GM19025 (cell line): ENCODE results near the gene TMEM176A.
"Not testable (repeated sequence)": the region's sequence is repeated elsewhere in the genome, so short reads cannot be mapped to it uniquely, and the experiment has no call there.

Experiments used
- ATAC-seq: cut with Tn5 transposase; IDR thresholded peaks from one replicate; pipeline ENCODE4 v1.9.1; 2021; ENCODE audit warnings: mild to moderate bottlenecking, low read depth, moderate library complexity; ENCODE audit not compliant: unreplicated experiment

The TMEM176A gene

DNA sequence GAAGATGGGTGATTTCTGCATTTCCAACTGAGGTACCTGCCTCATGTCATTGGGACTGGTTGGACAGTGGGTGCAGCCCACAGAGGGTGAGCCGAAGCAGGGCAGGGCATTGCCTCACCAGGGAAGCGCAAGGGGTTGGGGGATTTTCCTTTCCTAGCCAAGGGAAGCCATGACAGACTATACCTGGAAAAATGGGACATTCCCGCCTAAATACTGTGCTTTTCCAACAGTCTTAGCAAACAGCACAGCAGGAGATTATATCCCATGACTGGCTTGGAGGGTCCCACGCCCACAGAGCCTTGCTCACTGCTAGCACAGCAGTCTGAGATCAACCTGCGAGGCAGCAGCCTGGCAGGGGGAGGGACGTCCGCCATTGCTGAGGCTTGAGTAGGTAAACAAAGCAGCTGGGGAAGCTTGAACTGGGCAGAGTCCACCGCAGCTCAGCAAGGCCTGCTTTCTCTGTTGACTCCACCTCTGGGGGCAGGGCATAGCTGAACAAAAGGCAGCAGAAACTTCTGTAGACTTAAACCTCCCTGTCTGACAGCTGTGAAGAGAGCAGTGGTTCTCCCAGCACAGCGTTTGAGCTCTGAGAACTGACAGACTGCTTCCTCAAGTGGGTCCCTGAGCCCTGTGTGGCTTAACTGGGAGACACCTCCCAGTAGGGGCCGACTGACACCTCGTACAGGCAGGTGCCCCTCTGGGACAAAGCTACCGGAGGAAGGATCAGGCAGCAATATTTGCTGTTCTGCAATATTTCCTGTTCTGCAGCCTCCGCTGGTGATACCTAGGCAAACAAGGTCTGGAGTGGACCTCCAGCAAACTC, 7.3 kb downstream of the TMEM176A start:
- ATAC-seq = not testable (repeated sequence)

DNA sequence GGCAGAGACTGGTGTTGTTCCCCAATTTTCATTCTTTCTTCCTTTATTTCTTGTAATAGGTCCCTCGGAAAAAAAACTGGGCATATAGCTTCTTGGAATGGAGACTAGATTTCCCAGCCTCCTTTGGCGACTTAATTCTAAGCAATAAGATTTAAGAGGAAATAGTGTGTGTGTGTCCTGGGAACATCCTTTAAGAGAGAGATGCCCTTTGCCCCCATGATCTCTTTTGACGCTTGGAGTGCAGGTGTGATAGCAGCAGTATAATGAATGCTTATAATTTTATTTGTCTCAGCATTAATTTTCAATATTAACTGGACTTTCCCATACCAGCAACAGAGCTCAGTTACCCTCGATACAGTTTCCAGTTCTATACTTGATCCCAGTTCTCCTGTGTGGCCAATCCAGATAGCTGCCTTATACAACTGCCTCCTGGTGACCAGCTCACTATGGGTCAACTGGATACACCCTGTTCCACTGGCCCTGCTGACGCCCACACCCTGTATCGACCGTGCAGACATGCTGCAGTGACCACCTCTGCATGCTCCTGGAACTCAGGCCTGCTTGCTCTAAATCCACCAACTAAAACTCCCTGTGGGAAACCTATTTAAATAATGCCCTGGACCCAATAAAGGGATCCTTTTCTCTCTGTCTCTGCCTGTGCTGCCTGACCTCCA, 13.9 kb downstream of the TMEM176A start:
- no peak for ATAC-seq

DNA sequence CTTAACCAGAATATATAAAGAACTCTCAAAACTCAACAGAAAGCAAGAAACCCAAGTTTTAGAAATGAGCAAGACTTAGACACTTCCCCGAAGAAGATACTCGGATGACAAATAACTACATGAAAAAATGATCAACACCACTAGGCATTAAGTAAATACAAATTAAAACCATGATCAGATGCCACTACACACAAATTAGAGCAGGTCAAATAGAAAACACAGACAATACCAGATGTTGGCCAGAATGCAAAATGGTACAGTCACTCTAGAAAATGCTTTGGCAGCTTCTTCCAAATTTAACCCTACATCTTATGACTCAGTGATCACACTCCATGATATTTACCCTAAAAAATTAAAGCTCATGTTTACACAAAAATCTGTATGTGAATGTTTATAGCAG, 18.4 kb downstream of the TMEM176A start:
- no peak for ATAC-seq

DNA sequence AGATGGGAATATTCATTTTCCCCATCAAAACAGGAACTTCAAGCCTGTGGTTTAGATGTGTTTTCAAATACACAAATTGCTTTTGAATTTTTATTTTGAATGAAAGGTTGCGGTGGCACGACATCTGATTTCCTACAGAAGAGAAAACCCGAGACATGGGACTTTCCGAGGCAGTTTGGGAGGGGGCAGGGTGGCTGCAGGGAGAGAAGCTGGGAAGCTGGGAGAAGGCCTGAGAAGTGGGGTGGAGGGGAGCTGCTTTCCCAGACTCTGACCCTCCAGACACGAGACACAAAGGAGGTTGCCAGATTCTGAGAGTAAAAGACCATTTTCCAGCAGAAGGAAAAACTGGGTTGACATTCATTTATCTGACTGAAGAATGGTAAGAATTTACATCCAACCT, 19.6 kb downstream of the TMEM176A start:
- ATAC-seq = peak; percentile 11

DNA sequence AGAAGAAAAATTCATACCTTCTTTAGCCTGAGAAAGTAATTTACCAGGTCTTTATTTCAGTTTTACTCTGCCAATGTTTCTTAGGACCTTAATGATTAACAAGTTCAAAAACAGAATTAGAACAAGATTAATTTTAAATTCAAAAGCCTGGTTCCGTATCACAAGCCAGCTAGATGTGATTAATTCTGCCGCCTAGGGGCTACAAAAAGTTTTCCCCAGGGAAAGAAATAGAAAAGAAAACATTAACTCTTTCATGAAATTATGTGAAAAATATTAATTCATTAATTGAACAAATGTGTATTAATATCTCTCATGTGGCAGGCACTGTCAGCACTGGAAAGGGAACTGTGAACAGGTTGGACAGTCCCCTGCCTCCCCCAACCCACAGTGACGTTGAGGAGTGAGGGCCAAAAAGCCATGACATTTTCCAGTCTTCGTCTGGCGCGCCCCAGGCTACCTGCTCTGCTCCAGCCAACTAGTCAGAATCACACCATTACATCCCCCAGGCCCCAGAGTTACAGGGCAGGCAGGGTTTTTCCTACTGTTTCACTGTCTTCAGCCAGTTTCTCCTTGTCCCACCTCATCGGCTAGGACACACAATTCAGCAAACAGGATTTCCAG, 20.1 kb downstream of the TMEM176A start:
- peak; percentile 55 for ATAC-seq

DNA sequence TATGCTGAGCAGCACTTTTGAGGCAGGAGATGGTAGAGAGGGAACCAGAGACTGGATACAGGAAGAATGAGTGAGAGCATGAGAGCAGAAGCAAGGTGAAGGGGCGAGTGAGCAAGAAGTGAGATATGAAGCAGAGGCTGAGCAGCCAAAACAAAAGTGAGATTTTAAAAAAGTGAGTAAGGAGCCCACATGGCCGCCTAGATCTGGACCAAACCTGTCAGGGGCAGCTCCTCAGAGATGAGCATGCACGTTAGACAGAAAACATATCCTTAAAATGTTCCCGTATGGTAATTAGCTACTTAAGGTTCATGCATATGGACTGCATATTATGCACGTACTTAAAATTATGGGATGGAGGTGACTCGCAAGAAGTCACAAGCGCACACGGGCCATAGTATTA, 22.5 kb downstream of the TMEM176A start:
- no peak for ATAC-seq

DNA sequence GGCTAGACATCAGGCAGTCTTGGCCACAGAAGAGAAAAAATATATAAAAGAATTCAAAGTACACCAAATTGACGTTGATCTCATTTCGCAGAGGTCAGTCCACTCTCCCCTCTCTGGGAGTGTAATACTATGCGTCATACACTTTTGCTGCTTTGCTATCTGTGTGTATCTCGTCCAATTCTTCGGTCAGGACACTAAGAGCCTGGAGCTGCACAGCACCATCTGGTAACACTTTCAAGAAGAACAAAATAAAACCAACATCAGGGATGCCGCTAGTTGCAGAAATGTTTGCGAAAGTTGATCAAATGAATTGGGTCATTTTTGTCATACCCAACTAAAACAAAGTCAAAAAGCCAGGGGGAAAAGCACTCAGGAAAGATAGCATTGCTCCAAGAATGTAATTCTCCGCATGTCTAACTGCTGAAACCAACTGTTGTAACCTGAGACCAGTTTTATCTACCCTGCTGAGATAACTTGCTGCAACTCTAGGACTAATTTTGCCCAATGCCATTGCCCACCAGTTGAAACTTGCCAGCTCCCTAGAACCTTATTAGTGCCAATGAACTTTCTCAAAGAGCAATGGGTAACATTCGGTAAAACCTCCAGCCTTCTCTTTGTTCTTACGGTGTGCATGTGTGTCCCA, 23.0 kb downstream of the TMEM176A start:
- ATAC-seq = no peak

DNA sequence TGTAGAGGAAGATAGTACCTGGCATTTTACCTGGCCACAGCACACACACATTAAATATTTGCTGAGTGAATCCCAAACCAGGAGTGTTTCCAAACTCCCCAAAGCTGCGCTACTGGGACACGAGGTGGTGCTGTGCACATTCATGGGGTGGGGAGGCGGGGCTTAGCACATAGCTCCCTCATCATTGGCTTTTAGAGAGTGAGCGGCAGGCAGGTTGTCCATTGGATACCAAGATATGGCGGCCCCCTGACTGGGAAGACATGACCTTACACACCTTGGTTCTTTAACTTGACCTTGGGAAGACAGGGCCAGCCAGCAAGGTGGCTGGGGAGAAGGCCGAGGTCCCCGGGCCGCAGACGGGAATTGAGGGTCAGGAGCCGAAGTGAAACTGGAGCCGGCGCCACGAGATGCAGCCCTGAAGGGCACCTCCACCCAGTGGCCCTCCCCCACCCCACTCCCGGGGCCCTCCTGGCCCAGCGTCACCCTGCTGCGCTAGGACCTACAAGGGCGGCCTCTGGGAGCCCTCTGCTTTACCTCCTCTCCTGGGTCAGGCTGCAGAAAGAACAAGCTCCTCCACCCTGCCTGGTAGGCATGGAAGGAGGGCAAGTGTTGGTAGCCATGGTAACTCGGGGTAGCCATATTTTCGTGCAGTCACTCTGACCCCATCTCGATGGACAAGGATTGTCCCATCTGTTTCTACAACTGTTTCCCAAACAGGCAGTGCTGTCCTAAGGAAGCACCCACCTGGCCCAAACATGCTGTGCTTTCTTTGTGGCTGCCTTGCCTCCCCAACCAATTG, 24.0 kb downstream of the TMEM176A start:
- ATAC-seq = no peak

DNA sequence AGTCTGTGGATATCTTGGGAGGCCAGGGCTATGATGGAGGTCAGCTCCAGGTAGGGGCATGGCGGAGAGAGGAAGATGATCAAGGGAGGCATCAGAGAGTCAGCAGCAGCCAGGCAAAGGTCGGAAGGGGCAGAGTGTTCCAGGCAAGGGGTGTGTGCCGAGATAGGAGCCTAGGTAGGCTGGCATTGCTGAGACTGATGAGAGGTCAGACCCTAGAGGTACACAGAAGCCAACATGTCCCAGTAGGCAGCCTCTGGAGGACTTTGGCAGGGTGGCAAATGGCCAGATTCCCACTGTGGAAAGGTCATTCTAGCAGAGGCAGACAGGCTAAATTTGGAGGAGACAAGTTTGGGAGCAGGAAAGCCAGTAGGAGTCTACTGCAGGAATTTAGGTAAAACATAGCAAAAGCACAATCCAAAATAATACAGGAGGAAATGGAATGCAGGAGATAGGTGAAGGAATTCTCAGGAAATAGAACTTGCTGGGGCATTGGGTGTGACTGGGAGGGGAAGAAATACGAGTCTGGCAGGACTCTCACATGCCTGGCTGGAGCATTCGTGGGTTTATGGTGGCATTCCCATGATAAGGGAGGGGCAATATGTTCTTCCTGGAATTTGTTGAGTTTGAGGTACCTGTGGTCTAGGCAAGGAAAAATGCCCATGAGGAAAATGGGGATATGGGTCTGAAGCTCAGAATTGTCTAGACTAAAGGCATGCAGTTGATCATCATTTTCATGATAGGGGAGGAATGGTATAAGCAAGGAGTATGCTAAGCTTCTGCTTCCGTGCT, 25.7 kb downstream of the TMEM176A start:
- ATAC-seq = no peak

DNA sequence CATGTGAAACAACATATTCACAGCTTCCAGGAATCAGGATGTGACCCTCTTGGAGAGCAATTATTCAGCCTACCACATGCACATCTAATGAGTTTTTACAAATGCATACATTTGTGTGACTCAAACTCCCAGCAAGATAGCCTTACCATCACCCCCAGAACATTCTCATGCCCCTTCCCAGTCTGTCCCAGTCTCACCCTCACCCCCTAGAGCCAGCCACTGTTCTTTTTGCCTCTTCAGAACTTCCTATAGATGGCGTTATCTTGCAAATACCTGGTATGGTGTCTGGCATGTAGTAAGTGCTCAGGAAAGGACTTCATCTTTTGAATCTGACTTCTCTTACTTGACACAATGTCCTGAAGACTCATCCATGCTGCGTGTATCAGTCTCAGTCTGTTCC, 27.8 kb downstream of the TMEM176A start:
- no peak for ATAC-seq

DNA sequence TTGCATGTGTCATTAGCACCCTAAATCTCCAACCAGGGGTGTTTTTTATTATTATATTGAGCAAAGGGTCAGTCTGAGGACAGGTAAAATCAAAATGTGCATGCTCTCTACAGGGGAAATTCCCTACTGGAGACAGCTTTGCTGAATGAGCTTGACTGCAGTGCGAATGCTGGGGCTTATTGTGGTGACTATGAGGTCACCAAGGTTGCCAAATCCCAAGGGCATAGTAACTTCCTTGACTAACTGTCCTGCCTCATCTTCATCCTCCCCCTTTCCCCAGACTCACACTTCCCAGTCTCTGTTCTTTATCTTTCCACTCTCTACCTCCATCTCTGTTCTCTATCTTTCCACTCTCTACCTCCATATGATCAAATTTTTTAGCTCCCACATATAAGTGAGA, 28.9 kb downstream of the TMEM176A start:
- ATAC-seq = no peak

DNA sequence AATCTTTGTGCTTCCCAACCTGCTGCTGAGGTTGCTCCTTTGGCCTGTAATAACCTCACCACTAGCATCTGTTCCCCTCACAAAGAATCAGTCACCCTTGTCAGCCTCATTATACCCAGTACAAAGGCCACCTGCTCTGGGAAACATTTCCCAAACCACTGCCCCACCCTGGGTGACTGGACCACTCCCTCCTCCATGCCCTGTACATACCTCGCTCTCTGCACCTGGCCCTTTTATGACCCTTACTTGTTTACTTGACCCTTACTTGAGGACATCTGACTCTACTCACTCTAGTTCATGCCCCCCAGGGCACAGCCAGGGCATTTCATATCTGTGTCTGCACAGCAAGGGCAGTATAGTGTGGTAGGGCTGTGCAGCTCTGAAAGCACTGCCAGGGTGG, 30.4 kb downstream of the TMEM176A start:
- ATAC-seq = no peak

DNA sequence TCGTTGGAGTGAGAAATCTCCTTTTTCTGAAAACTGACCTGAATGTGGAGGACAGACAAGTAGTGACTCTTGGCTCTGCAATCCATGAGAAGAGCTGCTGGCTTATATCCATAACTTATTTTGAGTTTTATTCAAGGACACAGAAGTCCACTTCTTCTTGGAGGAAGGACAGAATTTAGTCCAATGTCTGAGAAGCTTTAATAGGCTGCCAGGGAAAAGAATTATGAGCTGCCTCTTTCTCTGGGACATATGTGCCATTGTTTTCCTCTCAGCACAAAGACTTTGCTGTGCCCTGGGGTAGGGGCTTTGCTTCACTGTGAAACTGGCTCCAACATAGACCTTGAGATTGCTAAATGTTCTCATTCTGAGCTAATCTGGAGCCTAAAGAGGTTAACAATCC, 31.3 kb downstream of the TMEM176A start:
- ATAC-seq = no peak

DNA sequence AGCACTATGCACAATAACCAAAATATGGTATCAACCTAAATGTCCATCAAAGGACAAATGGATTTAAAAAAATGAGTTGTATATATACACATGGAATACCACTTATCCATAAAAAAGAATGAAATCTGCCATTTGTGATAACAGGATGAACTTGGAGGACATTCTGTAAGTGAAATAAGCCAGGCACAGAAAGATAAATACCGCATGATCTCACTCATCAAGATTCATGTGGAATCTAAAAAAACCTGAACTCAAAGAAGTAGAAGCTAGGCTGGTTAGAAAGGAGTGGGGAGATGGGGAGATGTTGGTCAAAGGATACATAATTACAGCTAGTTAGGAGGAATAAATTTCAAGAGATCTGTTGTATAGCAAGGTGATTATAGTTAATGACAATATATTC, 34.5 kb downstream of the TMEM176A start:
- ATAC-seq = no peak

DNA sequence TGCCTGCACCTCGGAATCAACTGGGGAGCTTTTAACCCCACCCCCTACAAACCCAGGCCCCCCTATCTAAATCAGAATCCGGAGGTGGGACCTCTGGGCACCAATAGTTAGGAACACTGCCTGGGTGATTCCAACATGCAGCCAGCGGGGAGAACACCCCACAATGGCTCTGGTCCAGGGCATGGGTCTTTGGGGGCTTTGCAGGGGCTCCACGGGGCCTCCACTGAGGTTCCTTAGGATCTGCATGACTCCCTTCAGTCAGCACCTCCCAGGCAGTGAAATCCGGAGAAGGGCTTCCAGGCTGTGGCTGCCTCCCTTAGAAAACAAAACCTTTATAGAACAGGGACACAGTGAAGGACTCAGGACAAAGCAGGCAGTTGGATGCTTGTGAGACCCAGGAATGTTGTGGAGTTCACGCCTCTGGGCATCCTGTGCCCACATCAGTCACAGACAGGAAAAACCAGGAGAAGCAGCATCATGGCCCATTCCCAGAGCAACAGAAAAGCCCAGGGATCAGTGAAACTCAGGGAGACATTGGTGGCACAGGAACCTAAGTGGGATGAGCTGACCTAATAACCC, 35.2 kb downstream of the TMEM176A start:
- ATAC-seq = no peak

DNA sequence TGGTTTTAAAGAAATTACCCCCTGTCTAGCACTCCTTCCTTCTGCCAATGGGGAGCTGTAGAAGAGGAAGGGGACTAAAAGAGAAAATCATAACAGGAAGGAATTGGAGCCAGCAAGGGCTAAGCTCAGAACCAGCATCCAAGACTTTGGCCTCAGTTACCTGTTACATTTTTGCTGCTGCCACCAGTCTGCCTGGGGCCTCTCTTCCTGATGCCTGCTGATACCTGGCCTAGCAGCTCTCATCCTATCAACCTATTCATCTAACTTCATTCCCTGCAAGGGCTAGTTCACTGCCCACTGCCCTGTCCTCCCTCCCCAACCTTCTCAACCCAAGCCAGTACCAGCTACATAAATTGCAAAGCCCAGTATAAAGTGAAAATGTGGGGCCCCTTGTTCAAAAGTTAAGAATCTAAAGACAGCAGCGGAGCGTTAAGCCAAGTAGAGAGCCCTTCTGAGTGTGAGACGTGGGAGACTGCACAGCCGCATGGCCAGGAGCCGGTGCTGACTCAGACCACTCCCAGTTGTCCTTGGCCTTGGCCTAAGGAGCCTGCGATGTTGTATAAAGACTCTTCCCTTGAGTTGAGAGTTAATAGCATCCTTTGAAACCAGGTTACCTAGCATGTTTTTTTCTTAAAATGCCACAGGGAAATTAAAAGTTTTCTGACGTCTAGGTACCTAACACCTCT, 38.5 kb downstream of the TMEM176A start:
- no peak for ATAC-seq

DNA sequence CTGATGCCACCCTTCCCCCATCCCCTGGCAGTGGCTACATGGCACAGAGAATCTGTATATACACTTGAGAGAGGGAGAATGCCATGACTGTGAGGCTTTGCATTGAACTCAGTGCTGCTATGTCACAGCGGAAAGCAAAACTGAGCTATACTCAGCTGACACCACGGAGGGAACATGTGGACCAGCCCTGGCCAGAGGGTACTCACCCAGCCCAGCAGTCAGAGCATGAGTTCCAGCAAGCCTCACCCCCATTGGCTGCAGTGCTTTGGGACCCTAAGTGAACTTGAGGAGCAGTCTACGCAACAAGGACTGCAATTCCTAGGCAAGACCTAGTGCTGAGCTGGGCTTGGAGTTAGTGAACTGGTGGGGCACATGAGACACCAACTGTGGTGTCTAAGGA, 41.4 kb downstream of the TMEM176A start:
- ATAC-seq = no peak

DNA sequence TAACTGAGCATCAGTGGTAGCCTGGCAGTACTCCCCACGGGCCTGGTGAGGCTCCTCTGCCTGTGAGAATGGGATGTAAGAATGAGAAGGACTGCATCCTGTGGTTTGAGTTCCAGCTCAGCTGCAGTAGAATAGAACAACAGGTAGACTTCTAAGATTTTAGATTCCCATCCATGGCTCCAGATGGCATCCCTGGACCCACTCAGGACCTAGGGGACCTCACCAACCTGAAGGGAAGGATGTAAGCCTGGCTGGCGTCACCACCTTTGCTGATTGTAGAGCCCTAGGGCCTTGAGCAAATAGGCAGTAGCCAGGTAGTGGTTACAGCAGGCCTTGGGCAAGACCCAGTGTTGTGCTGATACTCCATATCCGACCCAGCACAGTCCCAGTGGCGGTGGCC, 42.1 kb downstream of the TMEM176A start:
- ATAC-seq = no peak

DNA sequence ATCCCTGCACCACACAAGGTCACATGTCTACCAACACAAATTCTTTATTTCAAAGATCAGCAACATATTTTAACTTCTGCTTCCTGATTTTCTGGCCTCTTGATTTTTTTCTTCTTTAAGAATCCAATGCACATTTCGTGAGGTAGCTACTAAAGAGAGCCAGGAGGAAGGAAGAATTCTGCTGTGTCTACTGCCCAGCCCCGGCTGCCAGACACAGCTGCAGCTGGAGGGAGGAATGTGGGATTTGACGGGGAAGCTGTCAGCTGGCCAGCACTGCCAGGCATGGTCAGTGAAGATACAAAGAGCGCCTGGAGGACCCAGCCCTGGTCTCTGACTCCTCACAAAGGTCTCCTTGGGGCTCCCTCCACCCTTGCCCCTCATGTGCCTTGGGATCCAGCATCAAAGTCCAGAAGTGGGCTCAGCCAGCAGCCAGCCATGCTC, 44.9 kb downstream of the TMEM176A start:
- no peak for ATAC-seq
